Neural cell (in vitro differentiated cells): ENCODE data around the gene ZNF366. TPM values are rescaled to one million over a fixed set of nuclear protein-coding genes. Genes with fewer than 3 reads are reported as not detected.

Experiments used
- H2AFZ ChIP-seq: fragments of 200-600, 300-800 bp; sonication (generic), shearing (Covaris generic); 2 replicates; pipeline ENCODE4 v1.6.0; 2014; ENCODE audit warnings: low read depth, mild to moderate bottlenecking, antibody characterized with exemption, low read length, moderate library complexity
- H3F3A ChIP-seq: fragments of 200-600 bp; shearing (Covaris generic); 2 replicates; pipeline ENCODE4 v1.6.1; 2016; ENCODE audit warnings: mild to moderate bottlenecking, moderate library complexity, mixed read lengths, antibody characterized with exemption, low read length; ENCODE audit not compliant: insufficient read depth, poor library complexity, severe bottlenecking
- H3K27ac ChIP-seq: fragments of 200-600, 300-800 bp; sonication (generic), shearing (Covaris generic); 2 replicates; pipeline ENCODE4 v1.5.1; 2014; ENCODE audit warnings: mild to moderate bottlenecking, low read length, moderate library complexity
- H3K27me3 ChIP-seq: fragments of 300-800, 200-600 bp; sonication (generic), shearing (Covaris generic); 2 replicates; pipeline ENCODE4 v1.6.0; 2014; ENCODE audit warnings: mild to moderate bottlenecking, low read depth, low read length, moderate library complexity; ENCODE audit not compliant: insufficient read depth
- H3K36me3 ChIP-seq: fragments of 300-800, 200-600 bp; sonication (generic), shearing (Covaris generic); 2 replicates; pipeline ENCODE4 v1.5.1; 2014; ENCODE audit warnings: mild to moderate bottlenecking, antibody characterized with exemption, low read length, moderate library complexity; ENCODE audit not compliant: insufficient read depth
- H3K4me2 ChIP-seq: fragments of 300-800, 200-600 bp; sonication (generic), shearing (Covaris generic); 2 replicates; pipeline ENCODE4 v1.6.0; 2014; ENCODE audit warnings: mild to moderate bottlenecking, low read length
- H3K4me3 ChIP-seq: fragments of 300-800, 200-600 bp; sonication (generic), shearing (Covaris generic); 2 replicates; pipeline ENCODE4 v1.5.1; 2014; ENCODE audit warnings: mild to moderate bottlenecking, low read length, moderate library complexity
- H3K79me2 ChIP-seq: fragments of 200-600 bp; shearing (Covaris generic); replicated peaks from 2 replicates; pipeline ENCODE4 v1.6.0; 2014; ENCODE audit warnings: mild to moderate bottlenecking, low read length, moderate library complexity; ENCODE audit not compliant: insufficient read depth
- H3K9ac ChIP-seq: fragments of 300-800, 200-600 bp; sonication (generic), shearing (Covaris generic); 2 replicates; pipeline ENCODE4 v1.6.1; 2016; ENCODE audit warnings: mild to moderate bottlenecking, low read length, mixed read lengths
- H3K9me2 ChIP-seq: fragments of 200-600 bp; shearing (Covaris generic); 2 replicates; pipeline ENCODE4 v1.6.1; 2016; ENCODE audit warnings: mild to moderate bottlenecking, low read length, mixed read lengths; ENCODE audit not compliant: insufficient read depth
- H3K9me3 ChIP-seq: fragments of 200-600, 300-800 bp; sonication (generic), shearing (Covaris generic); 2 replicates; pipeline ENCODE4 v1.6.1; 2016; ENCODE audit warnings: mild to moderate bottlenecking, mixed run types, low read length, moderate library complexity, mixed read lengths
- H4K20me1 ChIP-seq: fragments of 200-600 bp; shearing (Covaris generic); 2 replicates; pipeline ENCODE4 v1.6.1; 2016; ENCODE audit warnings: mild to moderate bottlenecking, mixed run types; ENCODE audit not compliant: insufficient read depth
- CTCF ChIP-seq: fragments of 450-650 bp; IDR thresholded peaks from 2 replicates; pipeline ENCODE4 v1.5.1; 2014; ENCODE audit warnings: antibody characterized with exemption, mild to moderate bottlenecking, moderate library complexity; ENCODE audit not compliant: poor library complexity, severe bottlenecking
- EP300 ChIP-seq: fragments of 450-650 bp; conservative IDR thresholded peaks from 2 replicates; pipeline ENCODE4 v1.6.1; 2014; ENCODE audit warnings: antibody characterized with exemption, mild to moderate bottlenecking, moderate library complexity; ENCODE audit not compliant: poor library complexity, severe bottlenecking
- EZH2 ChIP-seq: fragments of 200-600, 300-800 bp; shearing (Covaris generic), sonication (generic); IDR thresholded peaks from 2 replicates; pipeline ENCODE4 v1.6.1; 2014; ENCODE audit warnings: antibody characterized with exemption, low read length, borderline replicate concordance, mild to moderate bottlenecking; ENCODE audit not compliant: insufficient read depth, poor library complexity, severe bottlenecking
- MXI1 ChIP-seq: fragments of 450-650 bp; conservative IDR thresholded peaks from 2 replicates; pipeline ENCODE4 v1.6.1; 2014; ENCODE audit warnings: antibody characterized with exemption, mild to moderate bottlenecking; ENCODE audit not compliant: poor library complexity, severe bottlenecking
- POLR2AphosphoS5 ChIP-seq: IDR thresholded peaks from 2 replicates; pipeline ENCODE4 v1.6.1; 2012
- RAD21 ChIP-seq: fragments of 450-650 bp; conservative IDR thresholded peaks from 2 replicates; pipeline ENCODE4 v1.6.1; 2014; ENCODE audit warnings: antibody characterized with exemption, mild to moderate bottlenecking, moderate library complexity
- REST ChIP-seq: IDR thresholded peaks from 2 replicates; pipeline ENCODE4 v1.6.1; 2012; ENCODE audit warnings: borderline replicate concordance
- SMC3 ChIP-seq: fragments of 450-650 bp; conservative IDR thresholded peaks from 2 replicates; pipeline ENCODE4 v1.6.1; 2014; ENCODE audit warnings: antibody characterized with exemption, mild to moderate bottlenecking, moderate library complexity; ENCODE audit not compliant: poor library complexity
- TAF1 ChIP-seq: IDR thresholded peaks from 2 replicates; pipeline ENCODE4 v1.6.1; 2012; ENCODE audit warnings: low read depth
- polyA plus RNA-seq: library from polyadenylated mRNA; depleted of rRNA; stranded (reverse); fragments of >200 nt; gene quantifications from 2 replicates; pipeline ENCODE4 v1.2.3, GENCODE V29; 2014

ZNF366 gene
- polyA plus RNA-seq, 1 donor from 2014 or later = not detected

DNA sequence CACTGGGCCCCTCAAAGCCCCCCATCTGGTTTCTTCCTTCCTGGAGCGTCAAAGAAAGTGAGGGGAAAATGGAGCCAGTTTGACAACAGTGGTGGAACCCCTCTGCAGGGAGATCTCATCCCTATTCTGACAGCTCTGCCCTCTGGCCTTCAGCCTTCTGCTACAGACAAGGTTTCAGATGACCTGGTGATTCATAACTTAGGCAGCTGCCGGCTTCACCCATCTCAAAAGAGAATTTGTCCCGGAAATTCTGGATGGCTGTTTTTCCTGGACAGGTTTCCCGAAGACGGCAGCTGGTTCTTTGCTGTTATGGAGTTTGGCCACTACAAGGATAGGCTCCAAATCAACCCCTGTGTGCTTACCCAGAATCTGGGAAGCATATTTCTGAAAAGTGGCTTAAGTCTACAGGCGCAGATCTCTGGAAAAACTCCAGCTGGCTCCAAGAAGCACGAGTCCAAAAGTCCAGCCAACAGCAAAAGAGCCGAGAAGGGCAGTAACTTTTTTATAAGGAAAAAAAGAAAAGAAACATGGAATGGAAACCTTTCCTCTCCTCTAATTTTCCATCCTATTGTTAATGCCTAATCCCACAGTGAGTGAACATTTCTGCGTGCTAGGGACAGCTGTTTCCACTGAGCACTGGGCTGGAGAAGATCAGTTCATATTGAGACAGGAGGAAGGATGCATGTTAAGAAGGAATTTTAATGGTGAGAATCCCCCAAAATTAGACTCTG lies 54.5 kb downstream of the ZNF366 start:
- no peak for TF ChIP-seq SMC3
- no peak for TF ChIP-seq POLR2AphosphoS5
- no peak for TF ChIP-seq CTCF
- TF ChIP-seq MXI1 = no peak
- TF ChIP-seq EP300 = no peak
- TF ChIP-seq RAD21 = no peak
- TF ChIP-seq TAF1 = no peak
- TF ChIP-seq REST = no peak
- TF ChIP-seq EZH2 = no peak
- Histone ChIP-seq H3K36me3 (no peaks in the 10 kb centered on the region), H3K9me2 (no peaks in the 10 kb centered on the region), H3K9me3 (no peaks in the 10 kb centered on the region), H4K20me1 (no peaks in the 10 kb centered on the region), H3K27me3 (no peaks in the 10 kb centered on the region), H3K4me3 (no peak overlapping the region), H3K79me2 (no peaks in the 10 kb centered on the region), H2AFZ (no peak overlapping the region), H3K27ac (no peak overlapping the region), H3K9ac (no peak overlapping the region), H3K4me2 (no peak overlapping the region), H3F3A (no peaks in the 10 kb centered on the region)

GRCh38 chr5:72451741-72452505 lies 55.3 kb downstream of the ZNF366 start:
- Histone ChIP-seq H2AFZ (no peak overlapping the region), H4K20me1 (no peaks in the 10 kb centered on the region), H3K27ac (no peak overlapping the region), H3K4me2 (no peak overlapping the region), H3K36me3 (no peaks in the 10 kb centered on the region), H3K9ac (no peak overlapping the region), H3K9me3 (no peaks in the 10 kb centered on the region), H3K9me2 (no peaks in the 10 kb centered on the region), H3F3A (no peaks in the 10 kb centered on the region), H3K4me3 (no peak overlapping the region), H3K79me2 (no peaks in the 10 kb centered on the region), H3K27me3 (no peaks in the 10 kb centered on the region)
- TF ChIP-seq CTCF (no peak), RAD21 (no peak), SMC3 (no peak), EZH2 (no peak), POLR2AphosphoS5 (no peak), REST (no peak), MXI1 (no peak), EP300 (no peak), TAF1 (no peak)
